Immature natural killer cell (primary cell): Measurements from ENCODE around the gene LYZL2. TPM values are rescaled to one million over a fixed set of nuclear protein-coding genes. Genes with fewer than 3 reads are reported as not detected.
"Not testable (repeated sequence)": the region's sequence is repeated elsewhere in the genome, so short reads cannot be mapped to it uniquely, and the experiment has no call there.

Source experiments
- DNase-seq, 3 donors: peaks; one replicate each; pipeline ENCODE4 v3.0.0; 2022; ENCODE audit warnings: mixed read lengths in 1 of 3
- H3K27ac Mint-ChIP-seq, 6 donors: one replicate each; pipeline ENCODE4 v1.8.0; 2020; ENCODE audit warnings: mixed read lengths in 6 of 6, mild to moderate bottlenecking in 5 of 6, inconsistent platforms in 4 of 6, moderate library complexity in 3 of 6
- H3K27me3 Mint-ChIP-seq, 3 donors: one replicate each; pipeline ENCODE4 v1.8.0; 2020 to 2021; ENCODE audit warnings: low read depth in 3 of 3, mild to moderate bottlenecking in 3 of 3, mixed read lengths in 3 of 3, moderate library complexity in 3 of 3, inconsistent platforms in 1 of 3
- H3K36me3 Mint-ChIP-seq, 3 donors: one replicate each; pipeline ENCODE4 v1.8.0; 2020; ENCODE audit warnings: mixed read lengths in 3 of 3, inconsistent platforms in 2 of 3, mild to moderate bottlenecking in 2 of 3
- H3K4me1 Mint-ChIP-seq, 2 donors: one replicate each; pipeline ENCODE4 v1.8.0; 2020; ENCODE audit warnings: inconsistent platforms in 2 of 2, mild to moderate bottlenecking in 2 of 2, mixed read lengths in 2 of 2, moderate library complexity in 1 of 2
- H3K4me3 Mint-ChIP-seq, 5 donors: one replicate each; pipeline ENCODE4 v1.8.0; 2020; ENCODE audit warnings: mild to moderate bottlenecking in 5 of 5, mixed read lengths in 5 of 5, inconsistent platforms in 3 of 5, moderate library complexity in 3 of 5
- H3K9me3 Mint-ChIP-seq, 6 donors: one replicate each; pipeline ENCODE4 v1.8.0; 2020; ENCODE audit warnings: mild to moderate bottlenecking in 6 of 6, mixed read lengths in 6 of 6, inconsistent platforms in 4 of 6, moderate library complexity in 3 of 6
- polyA plus RNA-seq, 3 donors: library from polyadenylated mRNA; unstranded; fragments of 300-500 nt; fragmentation: Illumina TruSeq; gene quantifications; one replicate each; pipeline ENCODE4 v1.2.3, GENCODE V29; 2021

LYZL2 gene
- polyA plus RNA-seq, 3 donors from 2014 or later: not detected

DNA sequence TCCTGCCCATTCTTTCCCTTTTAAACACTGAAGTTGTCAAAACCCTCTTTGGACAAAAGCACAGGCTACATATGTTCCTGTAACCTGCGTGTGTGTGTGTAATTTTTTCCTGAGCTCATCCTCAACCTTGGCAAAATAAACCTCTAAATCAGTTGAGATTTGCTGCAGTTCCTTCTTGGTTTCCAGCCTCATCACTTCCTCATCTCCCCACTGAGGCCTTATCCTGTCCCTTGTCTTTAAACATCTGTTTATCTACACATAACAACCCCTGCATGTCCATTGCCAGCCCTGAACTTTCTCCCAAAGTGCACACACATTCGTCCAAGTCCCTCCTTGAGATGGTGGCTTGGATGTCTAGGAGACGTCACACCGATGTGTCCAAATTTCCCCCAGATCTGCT lies 35.5 kb downstream of the LYZL2 start:
- Mint-ChIP-seq H3K4me3 (no peak overlapping the region), H3K27me3 (peaks cover 0 to 7% (median 3%) of the 10 kb centered on the region in 3 donors)

DNA sequence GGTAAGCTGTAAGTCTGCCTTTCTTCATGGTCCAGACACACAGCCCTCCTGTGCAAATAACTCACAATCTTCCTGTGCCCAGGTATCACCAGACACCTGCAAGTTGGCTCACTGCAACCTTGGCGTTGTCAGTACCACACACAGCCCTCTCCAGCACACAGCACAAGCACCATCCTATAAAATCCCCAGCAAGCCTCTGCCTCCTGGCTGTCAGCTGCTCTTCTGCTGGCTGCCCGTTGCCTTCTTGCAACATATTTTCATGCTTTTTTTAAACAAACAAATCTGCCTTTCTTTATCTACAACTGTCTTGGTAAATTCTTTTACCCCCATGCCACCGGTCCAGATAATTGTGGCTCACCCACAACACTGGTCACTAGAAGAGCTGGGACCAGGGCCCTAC lies 36.8 kb downstream of the LYZL2 start:
- not testable (repeated sequence) for H3K9me3 Mint-ChIP-seq, H3K36me3 Mint-ChIP-seq, H3K4me1 Mint-ChIP-seq, H3K27ac Mint-ChIP-seq, DNase-seq, H3K27me3 Mint-ChIP-seq, H3K4me3 Mint-ChIP-seq

More for the DNA sequence above, 35.5 kb downstream of the LYZL2 start:
- no peak overlapping the region for H3K27ac Mint-ChIP-seq
- no peaks in the 10 kb centered on the region for H3K4me1 Mint-ChIP-seq
- no peaks in the 10 kb centered on the region for H3K9me3 Mint-ChIP-seq
- H3K36me3 Mint-ChIP-seq: no peaks in the 10 kb centered on the region
- DNase-seq: no peak

DNA sequence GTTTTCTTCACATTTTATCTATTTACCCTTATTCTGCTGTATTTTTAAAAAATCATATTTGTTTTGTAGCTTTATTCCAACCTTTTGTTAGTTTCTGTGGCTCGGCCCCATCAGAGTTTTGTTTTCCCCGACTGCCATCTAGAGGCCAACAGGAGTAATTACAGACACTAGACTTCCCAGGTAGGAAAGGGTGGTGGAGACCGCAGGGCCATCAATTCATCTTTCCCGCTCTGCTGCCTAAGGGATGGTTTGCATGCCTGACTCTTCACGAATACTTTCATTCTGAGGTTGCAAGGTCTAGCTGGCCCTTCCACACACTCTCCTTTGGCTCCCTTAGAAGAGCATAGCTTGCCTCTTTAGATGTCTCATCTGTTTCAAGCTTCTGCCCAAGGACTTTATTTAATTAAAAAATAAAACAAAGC lies 38.3 kb downstream of the LYZL2 start:
- H3K4me1 Mint-ChIP-seq: no peaks in the 10 kb centered on the region
- H3K4me3 Mint-ChIP-seq: no peak overlapping the region
- H3K27me3 Mint-ChIP-seq: peaks cover 0 to 7% (median 3%) of the 10 kb centered on the region in 3 donors
- no peaks in the 10 kb centered on the region for H3K36me3 Mint-ChIP-seq
- DNase-seq: peak; percentile 52 to 61 (median 60)
- H3K27ac Mint-ChIP-seq: no peak overlapping the region
- H3K9me3 Mint-ChIP-seq: no peaks in the 10 kb centered on the region

DNA sequence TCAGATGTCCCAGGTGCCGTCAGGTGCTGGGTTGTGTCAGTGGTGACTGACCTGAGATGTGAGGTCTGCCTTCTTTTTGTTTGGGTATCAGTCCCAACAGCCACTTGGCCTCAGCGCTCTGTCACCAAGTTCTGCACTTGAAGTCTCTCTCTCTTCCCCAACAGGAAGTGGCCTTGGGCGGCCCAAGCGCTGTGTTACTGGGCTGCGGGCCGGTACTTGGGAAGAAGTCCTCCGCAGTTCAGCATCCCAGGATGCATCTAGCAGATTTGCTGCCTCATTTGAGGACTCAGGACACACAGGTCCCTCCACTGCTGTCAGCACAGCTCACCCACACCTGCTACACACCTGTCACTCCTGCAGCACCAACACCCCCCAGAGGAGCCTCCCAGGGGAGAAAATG lies 40.1 kb downstream of the LYZL2 start:
- Mint-ChIP-seq H3K27me3 (peaks cover 0 to 5% (median 3%) of the 10 kb centered on the region in 3 donors), H3K27ac (no peak overlapping the region), H3K4me1 (peaks cover 0 to 1% of the 10 kb centered on the region in 2 donors), H3K9me3 (no peaks in the 10 kb centered on the region), H3K36me3 (no peaks in the 10 kb centered on the region), H3K4me3 (no peak overlapping the region)
- no peak for DNase-seq

DNA sequence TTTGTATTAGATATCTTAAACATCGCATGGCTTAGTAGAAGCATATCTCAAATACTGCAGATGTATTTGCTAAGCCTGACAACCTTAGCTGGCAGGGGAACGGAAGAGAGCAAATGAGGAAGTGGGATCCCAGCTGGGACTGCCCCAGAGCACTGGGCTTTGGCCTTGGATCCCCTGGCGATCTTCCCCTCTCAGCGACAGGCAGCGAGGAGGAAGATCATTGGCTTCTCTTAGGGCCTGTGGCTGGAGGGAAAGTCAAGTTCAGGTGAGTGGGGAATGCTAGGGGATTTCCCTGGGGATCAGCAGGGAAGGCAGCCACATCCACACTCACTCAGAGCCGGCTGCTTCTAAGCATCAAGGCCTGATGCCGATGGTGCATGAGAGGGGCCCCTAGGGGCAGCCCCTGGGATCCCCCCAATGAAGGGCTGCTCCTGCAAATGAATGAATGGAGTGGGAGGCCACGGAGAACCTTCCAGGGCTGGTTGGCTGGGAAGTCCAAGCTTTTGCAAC lies 42.0 kb downstream of the LYZL2 start:
- DNase-seq: no peak
- Mint-ChIP-seq H3K4me1 (peaks cover 12 to 15% of the 10 kb centered on the region in 2 donors), H3K36me3 (no peaks in the 10 kb centered on the region), H3K9me3 (no peaks in the 10 kb centered on the region), H3K27me3 (no peaks in the 10 kb centered on the region), H3K4me3 (no peak overlapping the region), H3K27ac (no peak overlapping the region)

DNA sequence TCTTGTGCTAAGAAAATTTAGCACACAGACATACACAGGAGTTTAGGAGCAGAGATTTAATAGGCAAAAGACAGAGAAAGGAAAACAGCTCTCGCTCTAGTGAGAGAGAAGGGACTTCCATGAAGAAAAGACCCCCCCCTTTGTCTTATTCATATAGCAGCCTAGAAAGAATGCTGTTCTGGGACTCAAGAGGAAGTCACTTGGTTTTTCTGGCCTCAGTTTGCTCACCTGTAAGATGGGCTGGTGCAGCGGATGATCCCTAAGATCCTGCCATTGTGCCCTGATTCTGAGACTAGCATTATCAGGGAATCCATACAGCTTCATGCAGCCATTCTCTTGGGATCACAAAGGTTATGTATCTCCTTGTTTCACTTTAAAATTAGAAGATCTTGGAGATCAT lies 42.7 kb downstream of the LYZL2 start:
- Mint-ChIP-seq H3K9me3 (no peaks in the 10 kb centered on the region), H3K27me3 (no peaks in the 10 kb centered on the region), H3K36me3 (peaks cover 0 to 2% (median 0%) of the 10 kb centered on the region in 3 donors), H3K27ac (no peak overlapping the region), H3K4me1 (peaks cover 12 to 18% of the 10 kb centered on the region in 2 donors), H3K4me3 (no peak overlapping the region)
- DNase-seq: no peak

DNA sequence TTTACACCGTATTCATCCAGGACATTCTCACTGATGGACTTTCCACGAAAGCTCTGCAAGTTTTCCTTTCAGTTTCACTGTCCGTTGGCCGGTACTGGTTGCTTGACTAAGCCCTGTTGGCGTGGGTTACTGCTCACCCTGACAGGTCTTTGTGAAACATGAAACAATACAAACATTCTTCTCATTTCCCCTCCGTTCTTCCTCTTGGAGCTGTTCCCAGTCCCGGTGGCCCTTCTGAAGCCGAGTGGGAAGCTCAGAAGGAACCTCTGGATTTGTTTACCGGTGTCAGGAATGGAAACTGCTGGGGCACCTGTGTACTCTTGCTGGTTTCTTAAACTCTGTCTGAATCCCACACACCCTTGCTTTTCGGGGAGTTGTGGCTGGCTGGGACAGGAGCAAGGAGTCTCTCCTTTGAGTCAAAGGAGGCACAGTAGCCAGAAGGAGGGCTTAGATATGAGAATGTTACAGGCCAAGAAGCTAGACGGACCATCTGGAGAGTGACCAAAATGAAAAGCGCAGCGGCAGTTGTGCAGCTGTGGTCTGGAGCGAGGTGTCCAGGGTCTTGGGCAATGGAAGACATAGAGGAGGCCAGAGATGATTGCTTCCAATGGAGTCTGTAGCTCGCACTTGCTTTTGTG lies 45.7 kb downstream of the LYZL2 start:
- Mint-ChIP-seq H3K27me3 (peaks cover 0 to 2% (median 2%) of the 10 kb centered on the region in 3 donors), H3K4me3 (peak overlapping the region; percentile 72 to 90 (median 83)), H3K9me3 (no peaks in the 10 kb centered on the region), H3K36me3 (peaks cover 0 to 4% (median 0%) of the 10 kb centered on the region in 3 donors), H3K4me1 (peaks cover 12 to 20% of the 10 kb centered on the region in 2 donors), H3K27ac (peak overlapping the region; percentile 65 to 85 (median 76))
- peak; percentile 28 to 43 (median 30) for DNase-seq

DNA sequence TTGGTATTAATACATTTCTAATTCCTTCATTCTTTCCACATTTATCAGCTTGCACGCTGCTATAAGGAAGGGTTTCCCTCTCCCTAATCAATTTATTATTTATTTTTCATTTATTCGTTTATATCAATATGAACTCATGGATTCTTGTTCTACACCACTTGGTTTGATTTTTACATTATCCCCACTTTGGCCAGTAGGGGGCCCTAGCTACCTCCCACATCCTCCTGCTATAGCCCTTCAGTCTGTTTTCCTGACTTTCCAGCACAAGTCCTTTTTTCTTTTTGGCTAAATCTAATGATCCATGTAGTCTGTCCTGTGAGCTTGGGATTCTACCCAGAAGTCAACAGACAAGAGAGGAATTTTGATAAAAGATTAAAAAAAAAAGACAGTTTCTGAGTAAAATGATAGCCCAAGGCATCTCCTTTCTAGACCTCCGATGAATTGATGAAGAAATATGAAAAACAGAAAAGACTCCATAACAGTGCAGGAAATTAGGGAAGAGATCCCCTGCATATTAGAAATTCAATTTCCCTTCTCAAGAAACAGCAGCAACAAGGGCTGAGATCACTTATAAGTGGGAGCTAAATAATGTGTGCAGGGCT lies 47.7 kb downstream of the LYZL2 start:
- DNase-seq: peak; percentile 25 to 32 (median 28)
- peak overlapping the region in 1 of 6 donors; percentile 31 for H3K27ac Mint-ChIP-seq
- peaks cover 12 to 20% of the 10 kb centered on the region in 2 donors for H3K4me1 Mint-ChIP-seq

DNA sequence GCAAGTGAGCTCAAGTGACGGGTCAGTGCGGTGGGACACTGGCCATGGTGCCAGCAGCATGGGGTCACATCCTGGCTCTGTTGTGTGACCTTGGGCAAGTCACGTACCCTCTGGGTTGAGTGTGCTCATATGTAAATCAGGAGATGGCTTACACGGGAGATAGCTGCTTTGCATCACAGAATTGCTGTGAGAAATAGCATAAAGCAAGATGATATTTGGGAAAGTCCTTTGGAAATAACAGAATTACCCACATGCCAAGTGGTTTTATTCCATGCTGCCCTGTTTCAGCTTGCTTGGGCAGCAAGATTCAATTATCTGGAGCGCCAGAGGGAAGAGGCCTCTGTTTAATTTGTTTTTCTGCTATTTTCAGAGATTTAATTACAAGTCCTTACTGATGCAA lies 48.9 kb downstream of the LYZL2 start:
- Mint-ChIP-seq H3K9me3 (no peaks in the 10 kb centered on the region), H3K27ac (no peak overlapping the region), H3K36me3 (peaks cover 0 to 4% (median 0%) of the 10 kb centered on the region in 3 donors), H3K27me3 (peaks cover 0 to 5% (median 2%) of the 10 kb centered on the region in 3 donors), H3K4me1 (peaks cover 12 to 20% of the 10 kb centered on the region in 2 donors), H3K4me3 (no peak overlapping the region)
- DNase-seq: no peak

More for the DNA sequence above, 47.7 kb downstream of the LYZL2 start:
- H3K9me3 Mint-ChIP-seq: no peaks in the 10 kb centered on the region
- peaks cover 0 to 5% (median 2%) of the 10 kb centered on the region in 3 donors for H3K27me3 Mint-ChIP-seq
- H3K36me3 Mint-ChIP-seq: peaks cover 0 to 4% (median 0%) of the 10 kb centered on the region in 3 donors
- H3K4me3 Mint-ChIP-seq: peak overlapping the region in 2 of 5 donors; percentile 1 to 30

DNA sequence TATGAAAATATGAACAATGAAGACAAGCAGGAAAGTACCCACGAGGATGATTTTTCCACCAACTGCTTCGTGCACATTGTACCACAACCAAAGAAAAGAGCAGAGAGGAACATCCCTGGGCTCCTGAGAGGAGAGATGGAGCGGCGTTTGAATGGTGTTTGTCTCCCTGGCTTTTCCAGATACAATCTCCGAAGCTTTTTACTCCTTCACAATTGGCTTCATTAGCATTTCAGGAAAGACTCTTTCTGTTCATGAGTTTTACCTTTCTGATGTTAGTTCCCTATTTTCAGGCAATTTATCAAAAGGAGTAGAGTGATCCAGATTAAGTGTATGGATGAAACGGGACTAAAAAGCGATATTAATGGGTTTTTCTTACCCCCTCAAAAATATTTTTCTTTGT lies 49.3 kb downstream of the LYZL2 start:
- Mint-ChIP-seq H3K36me3 (peaks cover 0 to 4% (median 0%) of the 10 kb centered on the region in 3 donors), H3K9me3 (no peaks in the 10 kb centered on the region), H3K27me3 (peaks cover 0 to 5% (median 2%) of the 10 kb centered on the region in 3 donors), H3K4me1 (peaks cover 12 to 20% of the 10 kb centered on the region in 2 donors), H3K4me3 (no peak overlapping the region), H3K27ac (no peak overlapping the region)
- DNase-seq: no peak

DNA sequence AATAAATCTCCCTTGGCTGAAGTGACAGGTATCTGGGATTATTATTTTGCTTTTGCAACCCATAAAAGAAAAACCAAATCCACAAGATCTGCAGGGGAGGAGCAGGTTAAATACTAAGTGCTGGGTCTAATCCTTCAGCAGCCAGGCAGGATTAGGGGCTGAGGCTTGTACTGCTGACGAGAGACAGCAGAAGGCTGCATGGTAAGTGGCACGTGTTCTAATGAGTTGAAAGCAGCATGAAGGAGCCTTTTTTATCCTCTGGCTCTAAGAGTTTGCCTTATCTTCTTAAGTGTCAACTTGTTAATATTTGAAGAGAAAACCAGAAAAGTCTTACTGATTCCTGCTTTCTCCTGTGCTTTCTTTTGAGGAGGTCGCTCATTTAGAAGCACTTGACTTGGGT lies 50.0 kb downstream of the LYZL2 start:
- no peak overlapping the region for H3K27ac Mint-ChIP-seq
- peaks cover 0 to 5% (median 2%) of the 10 kb centered on the region in 3 donors for H3K27me3 Mint-ChIP-seq
- peaks cover 0 to 4% (median 0%) of the 10 kb centered on the region in 3 donors for H3K36me3 Mint-ChIP-seq
- no peak for DNase-seq
- H3K4me1 Mint-ChIP-seq: peaks cover 12 to 20% of the 10 kb centered on the region in 2 donors
- no peak overlapping the region for H3K4me3 Mint-ChIP-seq
- H3K9me3 Mint-ChIP-seq: no peaks in the 10 kb centered on the region

DNA sequence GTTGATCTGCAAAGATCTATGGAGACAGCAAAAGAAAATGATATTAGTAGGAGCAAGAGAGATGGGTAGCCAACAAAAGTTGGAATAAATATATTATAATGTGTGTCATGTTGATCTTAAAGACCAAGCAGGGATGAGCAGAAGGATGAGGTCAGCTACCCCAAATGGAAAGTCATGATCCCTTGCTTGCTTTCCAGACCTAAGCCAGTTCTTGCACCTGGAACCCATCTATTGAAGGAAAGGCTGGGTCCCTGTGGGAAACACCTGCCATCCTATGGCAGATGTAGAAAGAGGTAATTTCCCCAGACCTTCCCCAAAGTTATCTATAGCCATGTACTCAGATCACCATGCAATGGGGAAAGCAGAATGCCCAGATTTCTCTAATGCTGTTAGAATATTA lies 52.5 kb downstream of the LYZL2 start:
- Mint-ChIP-seq H3K36me3 (peaks cover 0 to 4% (median 0%) of the 10 kb centered on the region in 3 donors), H3K27me3 (peaks cover 0 to 6% (median 2%) of the 10 kb centered on the region in 3 donors)

DNA sequence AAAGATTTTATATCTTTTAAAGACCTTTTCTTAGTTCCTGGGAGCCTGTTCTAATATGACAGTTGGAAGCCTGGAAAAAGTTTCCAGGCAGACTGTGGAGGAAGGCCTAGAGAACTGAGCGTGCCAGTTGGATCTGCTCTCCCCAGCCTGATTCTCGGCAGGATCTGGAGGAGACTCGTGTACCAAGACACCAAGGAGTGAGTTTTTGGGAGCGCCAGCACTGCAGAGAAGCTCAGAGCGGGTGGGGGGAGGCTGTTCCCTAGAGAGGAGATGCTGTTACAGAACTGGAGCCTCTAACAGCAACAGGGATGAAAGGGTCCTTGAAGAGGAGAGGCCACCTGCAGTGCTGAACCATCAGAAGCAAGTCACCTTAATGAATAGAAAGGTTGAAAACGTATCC lies 52.9 kb downstream of the LYZL2 start:
- no peaks in the 10 kb centered on the region for H3K9me3 Mint-ChIP-seq
- no peak overlapping the region for H3K27ac Mint-ChIP-seq
- no peak for DNase-seq
- H3K36me3 Mint-ChIP-seq: peaks cover 0 to under 1% (median 0%) of the 10 kb centered on the region in 3 donors
- H3K4me1 Mint-ChIP-seq: peaks cover 0 to under 1% of the 10 kb centered on the region in 2 donors
- peaks cover 0 to 5% (median 2%) of the 10 kb centered on the region in 3 donors for H3K27me3 Mint-ChIP-seq
- H3K4me3 Mint-ChIP-seq: no peak overlapping the region

More for the DNA sequence above, 52.5 kb downstream of the LYZL2 start:
- no peak for DNase-seq
- Mint-ChIP-seq H3K4me1 (peaks cover 0 to 5% of the 10 kb centered on the region in 2 donors), H3K9me3 (no peaks in the 10 kb centered on the region), H3K27ac (no peak overlapping the region), H3K4me3 (no peak overlapping the region)

DNA sequence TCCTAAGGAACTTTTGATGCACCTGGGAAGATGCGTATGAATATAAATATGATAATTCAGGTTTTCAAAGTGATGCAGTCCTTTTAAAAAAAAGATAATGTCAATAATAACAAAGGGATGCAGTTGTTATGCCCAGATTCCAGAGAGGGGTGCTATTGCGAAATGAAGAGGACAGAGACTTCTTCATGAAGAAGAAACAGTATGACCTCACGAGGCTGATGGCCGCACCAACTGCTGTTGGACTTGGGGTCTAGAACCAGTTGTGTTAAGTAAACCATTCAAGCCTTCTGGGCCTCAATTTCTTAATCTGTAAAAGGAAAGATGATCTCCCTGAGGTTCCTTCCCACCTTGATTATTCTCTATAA lies 55.1 kb downstream of the LYZL2 start:
- Mint-ChIP-seq H3K27ac (no peak overlapping the region), H3K9me3 (no peaks in the 10 kb centered on the region), H3K27me3 (peaks cover 0 to 6% (median 1%) of the 10 kb centered on the region in 3 donors), H3K4me3 (no peak overlapping the region), H3K36me3 (no peaks in the 10 kb centered on the region), H3K4me1 (no peaks in the 10 kb centered on the region)
- no peak for DNase-seq
